HCT116 (cell line): ENCODE data around the gene SRP68. TPM values are rescaled to one million over a fixed set of nuclear protein-coding genes. Genes with fewer than 3 reads are reported as not detected.

ENCODE experiments used
- ATAC-seq: fragments of 200-7000 bp; cut with Tn5 transposase; 2 replicates; pipeline ENCODE4 v1.9.1; 2020; ENCODE audit warnings: mild to moderate bottlenecking, moderate library complexity
- BruUV-seq: library from RNA; stranded (reverse); fragments of 400-500 nt; replicated peaks from 2 replicates; lab custom pipeline; 2021; lab: Mats Ljungman, UMichigan
- CTCF ChIA-PET: fragments of 300-600 bp; sonication (Branson Sonifier 250); formaldehyde crosslinking; loops from one replicate; lab custom pipeline; 2021; ENCODE audit warnings: antibody characterized with exemption; lab: Charles Lee
- POLR2A ChIA-PET: fragments of 300-600, 350-600 bp; sonication (Branson Sonifier 250); formaldehyde crosslinking; loops from one replicate; lab custom pipeline; 2021; ENCODE audit warnings: antibody characterized with exemption; lab: Charles Lee
- RAD21 ChIA-PET, 2 experiments: fragments of 300-600 bp; sonication (Branson Sonifier 250); formaldehyde crosslinking; loops; one replicate each; lab custom pipeline; 2023; ENCODE audit warnings: low total read pairs in 2 of 2; ENCODE audit not compliant: uncharacterized antibody in 2 of 2, unreplicated experiment in 2 of 2, low non-redundant PET in 1 of 2; lab: Charles Lee
- DNase-seq: peaks from one replicate; pipeline ENCODE4 v3.0.0-alpha.2; 2010; ENCODE audit warnings: low read depth, low spot score
- H2AFZ ChIP-seq: fragments of 200-600 bp; shearing (Covaris generic), sonication (generic); 2 replicates; pipeline ENCODE4 v1.6.1; 2017; ENCODE audit warnings: low read depth, mixed run types, mixed read lengths, antibody characterized with exemption, low read length; ENCODE audit not compliant: poor library complexity, severe bottlenecking
- H3K27ac ChIP-seq: 2 replicates; pipeline ENCODE4 v1.5.1; 2012; ENCODE audit warnings: low read depth, low read length
- H3K27me3 ChIP-seq: fragments of 200-600 bp; sonication (generic); 2 replicates; pipeline ENCODE4 v1.6.1; 2016; ENCODE audit warnings: mixed run types, low read length, mixed read lengths; ENCODE audit not compliant: insufficient read depth
- H3K36me3 ChIP-seq, 2 experiments: fragments of 200-500 bp in 1 of 2; fragments of 200-600 bp in 1 of 2; sonication (Bioruptor generic) in 1 of 2; sonication (generic) in 1 of 2; 2 replicates each; pipeline versions ENCODE4 v1.5.1 to v1.6.1; 2014 to 2016; ENCODE audit warnings: low read length in 2 of 2, inconsistent platforms in 1 of 2, mixed read lengths in 1 of 2, mixed run types in 1 of 2; ENCODE audit not compliant: insufficient read depth in 2 of 2, control insufficient read depth in 1 of 2
- H3K4me1 ChIP-seq, 2 experiments: fragments of 200-600 bp in 1 of 2; sonication (generic) in 1 of 2; 2 replicates each; pipeline versions ENCODE4 v1.5.1 to v1.6.1; 2012 to 2017; ENCODE audit warnings: low read length in 2 of 2, inconsistent platforms in 1 of 2, mild to moderate bottlenecking in 1 of 2, mixed read lengths in 1 of 2, mixed run types in 1 of 2, moderate library complexity in 1 of 2; ENCODE audit not compliant: insufficient read depth in 2 of 2, control insufficient read depth in 1 of 2
- H3K4me2 ChIP-seq: fragments of 200-600 bp; sonication (generic); 2 replicates; pipeline ENCODE4 v1.6.1; 2017; ENCODE audit warnings: mixed run types, low read length, mixed read lengths
- H3K4me3 ChIP-seq, 2 experiments: fragments of 200-600 bp in 1 of 2; sonication (generic) in 1 of 2; replicated peaks in 1 of 2; 2 replicates each; pipeline ENCODE4 v1.5.1; 2011 to 2016; ENCODE audit warnings: low read length in 2 of 2, control low read depth in 1 of 2, low read depth in 1 of 2, mild to moderate bottlenecking in 1 of 2, mixed read lengths in 1 of 2, mixed run types in 1 of 2
- H3K79me2 ChIP-seq: fragments of 200-600 bp; sonication (generic); 2 replicates; pipeline ENCODE4 v1.6.1; 2017; ENCODE audit warnings: mild to moderate bottlenecking, mixed run types, low read length, moderate library complexity, mixed read lengths; ENCODE audit not compliant: insufficient read depth
- H3K9ac ChIP-seq: fragments of 200-600 bp; sonication (generic); 2 replicates; pipeline ENCODE4 v1.6.1; 2016; ENCODE audit warnings: low read length, mixed read lengths
- H3K9me2 ChIP-seq: fragments of 200-600 bp; sonication (generic), shearing (Covaris generic); 2 replicates; pipeline ENCODE4 v1.6.1; 2017; ENCODE audit warnings: mixed run types, mild to moderate bottlenecking, moderate library complexity; ENCODE audit not compliant: insufficient read depth
- H3K9me3 ChIP-seq, 2 experiments: fragments of 200-500 bp in 1 of 2; fragments of 200-600 bp in 1 of 2; sonication (Bioruptor generic) in 1 of 2; sonication (generic) in 1 of 2; 2 replicates each; pipeline ENCODE4 v1.6.1; 2014 to 2017; ENCODE audit warnings: low read length in 2 of 2, mixed read lengths in 2 of 2, inconsistent platforms in 1 of 2, low read depth in 1 of 2, mild to moderate bottlenecking in 1 of 2, mixed run types in 1 of 2, moderate library complexity in 1 of 2; ENCODE audit not compliant: control insufficient read depth in 1 of 2, insufficient read depth in 1 of 2
- H4K20me1 ChIP-seq: fragments of 200-600 bp; sonication (generic), shearing (Covaris generic); 2 replicates; pipeline ENCODE4 v1.6.1; 2017; ENCODE audit warnings: mixed run types, mild to moderate bottlenecking, moderate library complexity; ENCODE audit not compliant: insufficient read depth
- CEBPB ChIP-seq: IDR thresholded peaks from 2 replicates; pipeline ENCODE4 v1.6.1; 2012; ENCODE audit warnings: low read depth
- ELF1 ChIP-seq: IDR thresholded peaks from 2 replicates; pipeline ENCODE4 v1.6.1; 2012; ENCODE audit warnings: low read depth, borderline replicate concordance
- EZH2 ChIP-seq: fragments of 200-600 bp; sonication (generic); IDR thresholded peaks from 2 replicates; pipeline ENCODE4 v1.6.1; 2017; ENCODE audit warnings: antibody characterized with exemption, mixed run types
- JUND ChIP-seq: IDR thresholded peaks from 2 replicates; pipeline ENCODE4 v1.6.1; 2012
- POLR2A ChIP-seq: IDR thresholded peaks from 2 replicates; pipeline ENCODE4 v1.7.0; 2011; ENCODE audit warnings: borderline replicate concordance; ENCODE audit not compliant: insufficient read depth, insufficient read length; ENCODE audit errors: extremely low read depth
- POLR2AphosphoS5 ChIP-seq: IDR thresholded peaks from 2 replicates; pipeline ENCODE4 v1.6.1; 2011; ENCODE audit warnings: mild to moderate bottlenecking, low read depth, low read length, moderate library complexity
- RAD21 ChIP-seq: IDR thresholded peaks from 2 replicates; pipeline ENCODE4 v1.6.1; 2012; ENCODE audit warnings: low read depth, mild to moderate bottlenecking
- REST ChIP-seq: IDR thresholded peaks from 2 replicates; pipeline ENCODE4 v1.6.1; 2012; ENCODE audit warnings: low read depth
- SP1 ChIP-seq: IDR thresholded peaks from 2 replicates; pipeline ENCODE4 v1.6.1; 2012; ENCODE audit warnings: low read depth
- SRF ChIP-seq: IDR thresholded peaks from 2 replicates; pipeline ENCODE4 v1.6.1; 2012; ENCODE audit warnings: low read depth
- TCF7L2 ChIP-seq: IDR thresholded peaks from 2 replicates; pipeline ENCODE4 v1.7.0; 2011; ENCODE audit warnings: borderline replicate concordance, inconsistent platforms; ENCODE audit not compliant: insufficient read depth, insufficient read length; ENCODE audit errors: extremely low read depth
- YY1 ChIP-seq: IDR thresholded peaks from 2 replicates; pipeline ENCODE4 v1.6.1; 2011; ENCODE audit warnings: low read length, low read depth, moderate library complexity, mild to moderate bottlenecking; ENCODE audit not compliant: insufficient replicate concordance; ENCODE audit errors: extremely low read depth
- ZBTB33 ChIP-seq: IDR thresholded peaks from 2 replicates; pipeline ENCODE4 v1.6.1; 2011; ENCODE audit warnings: mild to moderate bottlenecking, low read length, moderate library complexity; ENCODE audit not compliant: insufficient replicate concordance; ENCODE audit errors: extremely low read depth
- intact Hi-C: fragments of 100-400 bp; cut with micrococcal nuclease; formaldehyde crosslinking; loops from 2 replicates; pipeline ENCODE4 v1.10.0; 2022
- total RNA-seq: library from RNA; stranded (reverse); gene quantifications from one replicate; pipeline ENCODE4 v1.2.1, GENCODE V29; 2021; ENCODE audit not compliant: unreplicated experiment

Gene SRP68
- total RNA-seq, 1 experiment from 2014 or later: 152 TPM

DNA sequence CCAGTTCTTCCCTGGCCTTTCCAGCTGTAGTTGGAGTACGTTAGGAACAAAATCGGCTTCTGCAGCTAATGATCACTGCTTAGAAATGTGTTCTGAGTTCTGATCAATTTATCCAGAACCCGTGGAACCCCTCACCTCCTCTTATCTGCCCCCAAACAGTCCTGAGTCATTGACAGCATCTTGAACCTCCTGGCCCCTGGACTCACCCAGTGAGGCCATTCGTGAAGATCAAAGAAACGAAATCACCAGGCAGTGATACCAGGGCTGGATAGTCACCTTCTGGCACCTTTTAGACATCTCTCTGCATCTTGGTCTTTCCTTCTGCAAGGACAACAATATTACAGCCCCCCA is 48.3 kb upstream of the SRP68 start:
- CTCF ChIA-PET: interaction anchor here (1.0 to 10.0 kb wide), 8 partner anchors 12 to 169 kb away, joined by 3 to 132 read pairs (median 8); no protein-coding TSS in a partner anchor
- DNase-seq: no peak
- Histone ChIP-seq H3K4me3 (no peak overlapping the region), H3K4me1 (peaks cover 0 to 15% of the 10 kb centered on the region in 2 experiments; a peak in 2 of 4 replicates), H3K36me3 (no peaks in the 10 kb centered on the region), H3K79me2 (no peaks in the 10 kb centered on the region), H3K27ac (no peak overlapping the region), H3K9ac (peak overlapping the region; percentile 37; the same call in 1 of the 2 replicates), H3K27me3 (no peaks in the 10 kb centered on the region), H3K9me3 (no peaks in the 10 kb centered on the region), H2AFZ (peak overlapping the region; percentile 35), H3K9me2 (no peaks in the 10 kb centered on the region), H3K4me2 (peak overlapping the region; percentile 72), H4K20me1 (no peaks in the 10 kb centered on the region)
- RAD21 ChIA-PET: interaction anchor here (0.7 to 1.3 kb wide), 5 partner anchors 51 to 250 kb away, joined by 3 to 12 read pairs (median 7); no protein-coding TSS in a partner anchor
- ATAC-seq: no peak
- POLR2A ChIA-PET: no interaction called here
- BruUV-seq: no TSS peak
- TF ChIP-seq TCF7L2 (peak; percentile 6), RAD21 (no peak)
- intact Hi-C loops: loop anchor here (1.0 kb wide), 2 partner anchors 62 to 159 kb away; no protein-coding TSS in a partner anchor

DNA sequence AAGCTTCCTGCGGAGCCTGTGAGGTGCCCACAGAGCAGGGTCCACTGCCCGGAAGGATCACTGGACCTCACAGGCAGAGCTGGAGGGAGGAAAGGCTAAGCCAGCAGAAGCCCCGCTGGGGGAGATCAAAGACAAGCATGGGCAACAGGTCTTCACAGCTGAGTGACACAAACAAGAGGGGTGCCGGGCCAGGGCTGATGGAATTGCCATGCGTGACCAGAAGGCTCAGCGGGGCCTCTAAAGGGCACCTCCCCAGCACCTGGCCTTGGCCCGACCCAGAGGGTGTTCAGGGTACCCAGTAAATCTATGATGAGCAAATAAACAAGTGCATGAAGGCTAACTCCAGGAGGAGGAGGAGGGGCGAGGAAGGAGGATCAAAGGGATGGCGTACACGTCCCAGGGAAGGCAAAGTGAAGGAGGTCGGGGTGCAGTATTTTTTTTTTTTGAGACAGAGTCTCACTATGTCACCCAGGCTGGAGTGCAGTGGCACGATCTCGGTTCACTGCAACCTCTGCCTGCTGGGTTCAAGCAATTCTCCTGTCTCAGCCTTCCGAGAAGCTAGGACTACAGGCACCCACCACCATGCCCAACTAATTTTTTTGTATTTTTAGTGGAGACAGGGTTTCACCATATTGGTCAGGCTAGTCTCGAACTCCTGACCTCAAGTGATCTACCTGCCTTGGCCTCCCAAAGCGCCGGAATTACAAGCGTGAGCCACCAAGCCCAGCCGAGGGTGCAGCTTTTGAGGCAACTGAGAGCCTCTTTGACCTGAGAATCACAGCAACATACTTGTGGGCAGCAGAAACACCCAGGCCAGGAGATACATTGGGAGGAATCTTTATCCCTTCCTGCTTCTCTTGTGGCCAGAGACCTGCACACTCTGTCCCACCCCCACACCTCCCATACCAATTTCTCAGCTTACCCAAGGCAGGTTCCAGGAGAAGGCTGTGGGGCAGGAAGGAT is 47.4 kb upstream of the SRP68 start:
- DNase-seq (no peak), ATAC-seq (no peak)
- H3K36me3 ChIP-seq: no peaks in the 10 kb centered on the region
- peaks cover 0 to 15% of the 10 kb centered on the region in 2 experiments; a peak in 2 of 4 replicates for H3K4me1 ChIP-seq
- no peak overlapping the region for H2AFZ ChIP-seq
- H3K27ac ChIP-seq: no peak overlapping the region
- no peaks in the 10 kb centered on the region for H3K79me2 ChIP-seq
- no peak overlapping the region for H3K9ac ChIP-seq
- H3K9me2 ChIP-seq: no peaks in the 10 kb centered on the region
- intact Hi-C loops: no loop called here
- H3K27me3 ChIP-seq: no peaks in the 10 kb centered on the region
- POLR2A ChIA-PET: interaction anchor here (0.6 kb wide), 1 partner anchor 62 kb away, joined by 3 read pairs; no protein-coding TSS in a partner anchor
- no peak overlapping the region for H3K4me3 ChIP-seq
- BruUV-seq: no TSS peak
- CTCF ChIA-PET: interaction anchor here (0.6 to 10.0 kb wide), 7 partner anchors 8 to 160 kb away, joined by 3 to 132 read pairs (median 6); no protein-coding TSS in a partner anchor
- H4K20me1 ChIP-seq: no peaks in the 10 kb centered on the region
- H3K9me3 ChIP-seq: no peaks in the 10 kb centered on the region
- no peak overlapping the region for H3K4me2 ChIP-seq
- RAD21 ChIA-PET: no interaction called here
- TF ChIP-seq ZBTB33 (no peak), SRF (no peak), YY1 (no peak), RAD21 (no peak), CEBPB (no peak), POLR2AphosphoS5 (no peak), SP1 (no peak), REST (no peak), EZH2 (no peak), ELF1 (no peak), POLR2A (no peak), JUND (no peak)
